Esophagus muscularis mucosa (tissue), 4 donors: ENCODE data around the gene CXCR6. TPM values are rescaled to one million over a fixed set of nuclear protein-coding genes. Genes with fewer than 3 reads are reported as not detected.

Experiments
- DNase-seq: peaks from one replicate; pipeline ENCODE4 v3.0.0-alpha.2; 2017; ENCODE audit errors: extremely low spot score
- H3K27ac ChIP-seq, 4 donors: fragments of 200-600 bp; sonication (generic); replicated peaks in 1 of 4; 1 replicate in 3 of 4; 2 replicates in 1 of 4; pipeline ENCODE4 v1.5.1; 2016 to 2019; ENCODE audit warnings: mild to moderate bottlenecking in 1 of 4
- H3K27me3 ChIP-seq, 4 donors: fragments of 200-600 bp; sonication (generic); one replicate each; pipeline versions ENCODE4 v1.5.1 to v1.6.0; 2016 to 2019
- H3K36me3 ChIP-seq, 4 donors: fragments of 200-600 bp; sonication (generic); one replicate each; pipeline ENCODE4 v1.5.1; 2016 to 2019
- H3K4me1 ChIP-seq, 4 donors: fragments of 200-600 bp; sonication (generic); one replicate each; pipeline ENCODE4 v1.5.1; 2016 to 2019
- H3K4me3 ChIP-seq, 4 donors: fragments of 200-600 bp; sonication (generic); 1 replicate in 2 of 4; 2 replicates in 2 of 4; pipeline ENCODE4 v1.5.1; 2016 to 2019; ENCODE audit warnings: mild to moderate bottlenecking in 4 of 4, moderate library complexity in 1 of 4
- H3K9me3 ChIP-seq, 4 donors: fragments of 200-600 bp; sonication (generic); 1 replicate in 3 of 4; 2 replicates in 1 of 4; pipeline ENCODE4 v1.5.1; 2016 to 2019
- EP300 ChIP-seq: sonication (generic); formaldehyde crosslinking; IDR thresholded peaks from one replicate; pipeline ENCODE4 v1.6.1; 2017; ENCODE audit warnings: antibody characterized with exemption
- POLR2A ChIP-seq: fragments of 450-650 bp; IDR thresholded peaks from one replicate; pipeline ENCODE4 v1.6.1; 2017; ENCODE audit warnings: antibody characterized with exemption, moderate library complexity, mild to moderate bottlenecking, low read depth
- POLR2AphosphoS5 ChIP-seq, 2 donors: sonication (generic); formaldehyde crosslinking; IDR thresholded peaks; one replicate each; pipeline ENCODE4 v1.6.1; 2017; ENCODE audit warnings: antibody characterized with exemption in 2 of 2
- WGBS: methylation state at CpG from one replicate; pipeline ENCODE4 v1.1.5; 2018; 5-methylcytosine and 5-hydroxymethylcytosine counted together
- intact Hi-C: fragments of 100-400 bp; cut with DNase I; formaldehyde crosslinking; loops from one replicate; pipeline ENCODE4 v1.15.1; 2023
- total RNA-seq, 4 donors: library from RNA; depleted of rRNA; stranded (reverse); fragments of >200 nt; gene quantifications; one replicate each; pipeline versions ENCODE4 v1.1.0 to v1.2.1, GENCODE V29; 2016
- TF ChIP-seq, protein P1 (sequence below), 3 experiments: fragments of 200-600 bp in 2 of 3; fragments of 450-650 bp in 1 of 3; sonication (generic) in 2 of 3; IDR thresholded peaks; one replicate each; pipeline ENCODE4 v1.5.1; 2017 to 2019; ENCODE audit warnings: antibody characterized with exemption in 3 of 3, mild to moderate bottlenecking in 2 of 3, moderate library complexity in 1 of 3

The CXCR6 gene
- total RNA-seq, 4 donors from 2014 or later = 0.39 to 7.1 (median 0.49) TPM

DNA sequence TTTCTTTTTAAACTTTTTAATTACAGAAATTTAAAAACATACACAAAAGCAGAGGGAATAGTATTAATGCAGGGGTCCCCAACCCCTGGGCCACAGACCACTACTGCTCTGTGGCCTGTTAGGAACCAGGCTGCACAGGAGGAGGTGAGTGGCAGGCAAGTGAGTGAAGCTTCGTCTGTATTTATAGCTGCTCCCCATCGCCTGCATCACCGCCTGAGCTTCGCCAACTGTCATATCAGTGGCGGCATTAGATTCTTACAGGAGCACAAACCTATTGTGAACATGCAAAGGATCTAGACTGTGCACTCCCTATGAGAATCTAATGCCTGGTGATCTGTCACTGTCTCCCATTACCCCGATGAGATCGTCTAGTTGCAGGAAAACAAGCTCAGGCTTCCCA is 34.5 kb upstream of the CXCR6 start:
- H3K9me3 ChIP-seq = no peaks in the 10 kb centered on the region
- no peak overlapping the region for H3K4me3 ChIP-seq
- intact Hi-C loops = no loop called here
- 90% methylated on average over 7 of the region's 7 CpGs for WGBS
- TF ChIP-seq POLR2A (no peak), EP300 (no peak), POLR2AphosphoS5 (IDR thresholded peaks at IDR 0.05) (no peak)
- TF ChIP-seq, protein P1, sequence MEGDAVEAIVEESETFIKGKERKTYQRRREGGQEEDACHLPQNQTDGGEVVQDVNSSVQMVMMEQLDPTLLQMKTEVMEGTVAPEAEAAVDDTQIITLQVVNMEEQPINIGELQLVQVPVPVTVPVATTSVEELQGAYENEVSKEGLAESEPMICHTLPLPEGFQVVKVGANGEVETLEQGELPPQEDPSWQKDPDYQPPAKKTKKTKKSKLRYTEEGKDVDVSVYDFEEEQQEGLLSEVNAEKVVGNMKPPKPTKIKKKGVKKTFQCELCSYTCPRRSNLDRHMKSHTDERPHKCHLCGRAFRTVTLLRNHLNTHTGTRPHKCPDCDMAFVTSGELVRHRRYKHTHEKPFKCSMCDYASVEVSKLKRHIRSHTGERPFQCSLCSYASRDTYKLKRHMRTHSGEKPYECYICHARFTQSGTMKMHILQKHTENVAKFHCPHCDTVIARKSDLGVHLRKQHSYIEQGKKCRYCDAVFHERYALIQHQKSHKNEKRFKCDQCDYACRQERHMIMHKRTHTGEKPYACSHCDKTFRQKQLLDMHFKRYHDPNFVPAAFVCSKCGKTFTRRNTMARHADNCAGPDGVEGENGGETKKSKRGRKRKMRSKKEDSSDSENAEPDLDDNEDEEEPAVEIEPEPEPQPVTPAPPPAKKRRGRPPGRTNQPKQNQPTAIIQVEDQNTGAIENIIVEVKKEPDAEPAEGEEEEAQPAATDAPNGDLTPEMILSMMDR (IDR thresholded peaks at IDR 0.05) = no peak
- DNase-seq = no peak
- no peak overlapping the region for H3K27ac ChIP-seq
- peaks cover 0 to 3% (median 0%) of the 10 kb centered on the region in 4 donors for H3K36me3 ChIP-seq
- H3K4me1 ChIP-seq = peaks cover 0 to 13% (median 7%) of the 10 kb centered on the region in 4 donors
- H3K27me3 ChIP-seq = no peaks in the 10 kb centered on the region

DNA sequence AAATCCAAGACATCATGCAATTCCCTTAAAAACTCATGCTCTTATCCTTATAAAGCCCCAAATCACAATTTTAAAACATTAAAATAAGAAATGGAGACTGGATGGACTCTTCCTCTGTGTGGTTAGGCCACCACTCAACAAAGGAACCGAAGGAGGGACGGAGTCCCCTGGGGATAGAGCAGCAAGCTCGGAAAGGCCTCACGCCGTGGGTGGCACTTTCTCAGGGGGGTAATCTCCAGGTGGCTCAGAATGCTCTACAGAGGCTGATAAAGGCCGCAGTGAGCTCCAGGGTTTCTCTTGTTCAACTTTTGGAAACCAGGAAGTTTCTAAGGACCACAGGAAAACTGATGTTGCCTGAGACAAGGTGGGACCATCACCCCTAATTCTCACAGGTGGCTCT is 33.7 kb upstream of the CXCR6 start:
- intact Hi-C loops = no loop called here
- no peaks in the 10 kb centered on the region for H3K27me3 ChIP-seq
- WGBS = 84% methylated on average over 6 of the region's 6 CpGs

DNA sequence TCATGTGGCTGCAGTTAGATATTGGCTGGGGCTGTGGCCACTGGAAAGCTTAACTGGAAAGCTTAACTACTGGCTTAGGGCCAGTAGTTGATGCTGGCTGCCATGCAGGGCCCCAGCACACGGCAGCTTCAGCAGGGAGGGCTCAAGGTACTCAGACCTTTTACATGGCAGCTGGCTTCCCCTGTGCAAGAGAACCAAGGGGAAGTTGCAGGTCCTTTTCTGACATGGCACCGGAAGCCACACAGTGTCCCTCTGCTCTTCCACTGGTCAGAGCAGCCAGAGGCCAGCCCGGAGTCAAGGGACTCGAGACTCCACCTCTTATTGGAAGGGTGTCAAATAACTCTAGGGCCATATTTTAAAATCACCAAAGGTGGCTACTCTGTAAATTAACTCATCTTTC is 32.4 kb upstream of the CXCR6 start:
- 86% methylated on average over 4 of the region's 4 CpGs for WGBS
- intact Hi-C loops = no loop called here
- H3K4me3 ChIP-seq = no peak overlapping the region
- no peaks in the 10 kb centered on the region for H3K27me3 ChIP-seq
- peaks cover 0 to 15% (median 10%) of the 10 kb centered on the region in 4 donors for H3K4me1 ChIP-seq
- TF ChIP-seq EP300 (no peak), POLR2A (no peak), POLR2AphosphoS5 (IDR thresholded peaks at IDR 0.05) (no peak)
- TF ChIP-seq, protein P1 (IDR thresholded peaks at IDR 0.05) = no peak
- no peaks in the 10 kb centered on the region for H3K9me3 ChIP-seq
- no peaks in the 10 kb centered on the region for H3K36me3 ChIP-seq
- H3K27ac ChIP-seq = no peak overlapping the region
- no peak for DNase-seq

More for the DNA sequence above, 33.7 kb upstream of the CXCR6 start:
- no peaks in the 10 kb centered on the region for H3K9me3 ChIP-seq
- H3K4me1 ChIP-seq = peaks cover 0 to 13% (median 7%) of the 10 kb centered on the region in 4 donors
- H3K27ac ChIP-seq = no peak overlapping the region
- DNase-seq = no peak
- no peak overlapping the region for H3K4me3 ChIP-seq
- no peaks in the 10 kb centered on the region for H3K36me3 ChIP-seq
- TF ChIP-seq POLR2A = no peak

DNA sequence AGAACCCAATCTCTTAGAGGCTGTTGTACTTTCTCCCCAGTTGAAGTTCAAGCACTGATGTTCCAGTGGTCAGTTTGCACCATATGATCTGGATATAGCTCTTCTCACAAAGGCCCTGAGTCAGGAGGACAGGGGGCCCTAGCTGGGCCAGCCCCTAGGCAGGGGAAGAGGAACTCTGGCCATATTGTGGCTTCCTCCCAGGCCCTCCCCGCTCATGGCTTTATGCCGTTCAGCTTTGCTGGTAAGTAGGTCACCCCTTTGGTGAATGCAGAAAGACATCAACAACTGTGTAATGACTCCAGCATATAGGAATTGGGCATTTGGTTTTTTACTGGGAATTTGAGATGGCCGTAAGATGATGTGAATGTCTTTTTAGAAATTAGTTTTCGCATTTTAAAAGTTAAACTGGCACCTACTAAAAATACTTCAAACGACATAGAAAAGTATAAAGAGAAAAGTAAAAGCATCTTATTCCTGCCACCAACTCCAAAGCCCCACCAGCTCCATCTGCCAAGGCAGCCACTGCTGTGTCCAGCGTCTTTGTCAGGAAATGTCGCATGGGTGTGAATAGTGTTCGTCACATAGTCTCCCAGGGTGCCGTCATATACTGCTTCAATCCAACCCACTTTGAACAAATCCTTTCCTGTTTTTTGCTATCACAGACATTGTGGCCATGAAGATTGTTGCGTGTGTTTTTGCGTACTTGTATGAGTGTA is 31.6 kb upstream of the CXCR6 start:
- no peaks in the 10 kb centered on the region for H3K36me3 ChIP-seq
- H3K27me3 ChIP-seq = no peaks in the 10 kb centered on the region
- no peaks in the 10 kb centered on the region for H3K9me3 ChIP-seq
- no peak for DNase-seq
- intact Hi-C loops = no loop called here
- peaks cover 0 to 17% (median 13%) of the 10 kb centered on the region in 4 donors for H3K4me1 ChIP-seq
- TF ChIP-seq EP300 = no peak
- TF ChIP-seq, protein P1 (IDR thresholded peaks at IDR 0.05) = no peak
- no peak for TF ChIP-seq POLR2AphosphoS5 (IDR thresholded peaks at IDR 0.05)
- TF ChIP-seq POLR2A = no peak
- WGBS = 97% methylated on average over 11 of the region's 11 CpGs
- H3K27ac ChIP-seq = no peak overlapping the region
- no peak overlapping the region for H3K4me3 ChIP-seq

DNA sequence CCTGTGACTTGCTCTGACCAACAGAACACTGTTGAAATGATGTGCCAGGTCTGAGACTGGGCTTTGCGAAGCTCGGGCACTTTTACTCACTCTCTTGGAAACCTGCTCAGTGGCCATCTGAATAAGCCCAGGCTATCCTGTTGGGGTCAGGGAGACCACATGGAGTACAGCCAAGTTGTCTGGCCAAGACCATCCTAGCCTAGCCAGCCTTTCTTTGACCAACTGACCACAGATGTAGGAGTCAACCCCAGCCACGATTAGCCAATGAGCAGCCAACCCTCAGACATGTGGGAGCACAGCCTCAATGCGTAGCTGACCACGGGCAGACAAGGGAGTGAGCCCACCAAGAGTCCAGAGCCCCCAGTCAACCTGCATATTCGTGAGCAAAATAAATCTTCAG is 30.8 kb upstream of the CXCR6 start:
- H3K4me1 ChIP-seq = peaks cover 0 to 12% (median 7%) of the 10 kb centered on the region in 4 donors
- no peak overlapping the region for H3K4me3 ChIP-seq
- no peaks in the 10 kb centered on the region for H3K36me3 ChIP-seq
- H3K27me3 ChIP-seq = no peaks in the 10 kb centered on the region
- no peak for DNase-seq
- no peak overlapping the region for H3K27ac ChIP-seq
- no peak for TF ChIP-seq EP300
- no peak for TF ChIP-seq POLR2A
- TF ChIP-seq, protein P1 (IDR thresholded peaks at IDR 0.05) = no peak
- TF ChIP-seq POLR2AphosphoS5 (IDR thresholded peaks at IDR 0.05) = no peak
- intact Hi-C loops = no loop called here
- WGBS = 93% methylated on average over 4 of the region's 6 CpGs
- no peaks in the 10 kb centered on the region for H3K9me3 ChIP-seq
